Spleen (tissue), 7 donors: ENCODE measurements around the gene NIPBL.

Experiments used
- POLR2A ChIP-seq, 3 donors: fragments of 450-650 bp; IDR thresholded peaks; one replicate each; pipeline ENCODE4 v1.5.1; 2017; ENCODE audit warnings: antibody characterized with exemption in 3 of 3, mild to moderate bottlenecking in 1 of 3
- TF ChIP-seq, protein P1 (sequence below), 11 experiments: fragments of 200-600 bp in 7 of 11; fragments of 450-650 bp in 4 of 11; sonication (generic) in 4 of 11; IDR thresholded peaks in 8 of 11; conservative IDR thresholded peaks in 3 of 11; 1 replicate in 7 of 11; 2 replicates in 4 of 11; pipeline versions ENCODE4 v1.4.0 to v1.8.0; 2016 to 2021; ENCODE audit warnings: antibody characterized with exemption in 11 of 11, inconsistent platforms in 4 of 11, mild to moderate bottlenecking in 1 of 11
- donor health status: DM: no; HTN: no; CAD: no; lungs with moderate emphysema.
- donor health status: DM: no; HTN: no; CAD: no.
- donor health status: DM: no; HTN: no; CAD: no.

DNA sequence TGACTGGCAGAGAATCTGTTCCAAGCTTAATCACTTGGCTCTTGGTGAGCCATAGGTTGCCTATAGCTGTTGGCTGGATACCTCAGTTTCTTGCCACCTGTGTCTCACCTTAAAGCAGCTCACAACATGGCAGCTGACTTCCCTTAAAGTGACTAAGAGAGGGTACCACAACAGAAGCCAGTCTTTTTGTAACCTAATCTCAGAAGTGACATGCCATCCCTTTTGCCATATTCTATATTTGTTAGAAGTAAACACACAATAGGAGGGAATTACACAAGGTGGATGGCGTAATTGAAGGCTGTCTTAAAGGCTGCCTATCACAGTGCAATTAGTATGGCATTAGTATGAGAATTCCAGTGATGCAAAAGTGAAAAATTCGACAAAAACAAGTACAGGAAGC lies 28.1 kb downstream of the NIPBL start:
- TF ChIP-seq, protein P1, sequence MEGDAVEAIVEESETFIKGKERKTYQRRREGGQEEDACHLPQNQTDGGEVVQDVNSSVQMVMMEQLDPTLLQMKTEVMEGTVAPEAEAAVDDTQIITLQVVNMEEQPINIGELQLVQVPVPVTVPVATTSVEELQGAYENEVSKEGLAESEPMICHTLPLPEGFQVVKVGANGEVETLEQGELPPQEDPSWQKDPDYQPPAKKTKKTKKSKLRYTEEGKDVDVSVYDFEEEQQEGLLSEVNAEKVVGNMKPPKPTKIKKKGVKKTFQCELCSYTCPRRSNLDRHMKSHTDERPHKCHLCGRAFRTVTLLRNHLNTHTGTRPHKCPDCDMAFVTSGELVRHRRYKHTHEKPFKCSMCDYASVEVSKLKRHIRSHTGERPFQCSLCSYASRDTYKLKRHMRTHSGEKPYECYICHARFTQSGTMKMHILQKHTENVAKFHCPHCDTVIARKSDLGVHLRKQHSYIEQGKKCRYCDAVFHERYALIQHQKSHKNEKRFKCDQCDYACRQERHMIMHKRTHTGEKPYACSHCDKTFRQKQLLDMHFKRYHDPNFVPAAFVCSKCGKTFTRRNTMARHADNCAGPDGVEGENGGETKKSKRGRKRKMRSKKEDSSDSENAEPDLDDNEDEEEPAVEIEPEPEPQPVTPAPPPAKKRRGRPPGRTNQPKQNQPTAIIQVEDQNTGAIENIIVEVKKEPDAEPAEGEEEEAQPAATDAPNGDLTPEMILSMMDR (IDR thresholded peaks at IDR 0.05 in 8 of 11, conservative IDR thresholded peaks at IDR 0.05 in 3 of 11), result no peak
- no peak for TF ChIP-seq POLR2A (IDR thresholded peaks at IDR 0.05)
